ENCODE results near the gene BLOC1S1.

DNA sequence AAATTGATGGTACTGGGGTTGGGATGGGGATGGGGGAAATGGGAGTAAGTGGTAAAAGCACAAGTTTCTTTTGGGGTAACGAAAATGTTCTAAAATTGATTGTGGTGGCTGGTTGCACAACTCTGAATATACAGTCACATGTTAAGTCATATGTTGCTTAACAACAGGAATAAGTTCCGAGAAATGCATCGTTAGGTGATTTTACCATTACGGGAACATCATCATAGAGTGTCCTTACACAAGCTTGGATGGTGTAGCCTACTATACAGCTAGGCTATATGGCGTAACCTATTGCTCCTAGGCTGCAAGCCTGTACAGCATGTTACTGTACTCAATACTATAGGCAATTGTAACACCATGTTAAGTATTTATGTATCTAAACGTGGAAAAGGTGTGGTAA is 39.1 kb upstream of the BLOC1S1 start:
- TF ChIP-seq CTCF (IDR thresholded peaks at IDR 0.05) = no peak
- no peak for TF ChIP-seq POLR2A (IDR thresholded peaks at IDR 0.05)
